HG03135 (cell line): ENCODE data around the gene ABHD5.

Experiments
- ATAC-seq: cut with Tn5 transposase; IDR thresholded peaks from one replicate; pipeline ENCODE4 v1.9.1; 2021; ENCODE audit warnings: mild to moderate bottlenecking, moderate library complexity; ENCODE audit not compliant: unreplicated experiment

ABHD5 gene

DNA sequence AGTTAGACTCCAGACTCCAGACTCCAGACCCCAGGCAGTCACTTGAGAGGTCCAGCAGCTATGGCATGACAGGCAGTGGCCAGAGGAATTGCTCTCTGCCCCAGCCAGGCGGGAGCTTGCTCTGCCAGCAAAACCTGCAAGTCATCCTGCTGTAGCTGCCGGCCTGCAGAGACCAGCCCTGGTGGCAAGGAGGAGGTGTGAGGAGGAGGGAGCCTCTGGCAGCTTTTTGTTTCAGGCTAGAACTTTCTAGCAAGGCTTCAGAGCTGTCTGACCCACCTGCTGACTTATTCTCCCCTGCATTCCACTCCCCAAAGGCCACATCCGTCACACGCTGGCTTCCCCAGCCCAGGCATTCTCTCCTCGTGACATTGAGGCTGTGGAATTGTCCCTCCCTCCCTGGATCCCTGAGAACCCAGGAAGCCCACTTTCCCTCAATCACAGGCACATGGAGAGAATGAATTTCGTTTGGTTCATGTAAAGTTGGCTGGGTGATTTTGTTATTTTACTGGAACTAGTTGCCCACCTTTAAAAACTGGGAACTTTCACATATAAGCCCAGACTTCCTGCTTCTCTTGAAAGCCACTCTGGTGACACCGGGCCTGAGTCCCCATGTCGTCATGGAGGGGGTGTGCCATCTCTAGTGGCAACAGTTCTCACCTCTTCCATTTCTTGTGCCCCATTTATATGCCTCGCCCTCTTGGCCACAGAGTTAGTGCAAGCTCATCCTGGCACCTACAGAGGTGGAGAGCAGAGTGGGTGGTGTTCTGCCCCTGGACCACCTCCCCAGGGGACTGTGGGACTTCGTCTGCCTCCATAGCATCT is 82.7 kb downstream of the ABHD5 start:
- ATAC-seq = no peak

DNA sequence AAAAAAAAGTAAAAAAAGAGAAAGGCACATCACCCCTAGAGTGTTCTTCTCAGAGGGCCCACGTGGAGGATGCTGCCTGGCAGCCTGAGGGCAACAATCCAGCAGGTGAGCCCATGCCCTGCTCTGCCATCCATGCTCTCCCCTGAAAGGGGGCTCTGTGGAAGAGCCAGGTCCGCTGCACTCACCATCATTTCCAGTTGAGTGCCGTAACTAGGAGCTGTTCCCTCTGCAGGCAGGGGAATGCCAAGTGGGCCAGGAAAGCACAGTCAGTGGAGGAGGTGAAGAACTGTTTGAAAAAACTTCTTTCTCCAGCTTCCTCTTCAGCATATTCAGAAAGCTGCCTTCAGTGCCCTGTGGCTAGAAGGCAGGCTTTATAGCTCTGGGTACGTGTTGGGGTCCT is 84.1 kb downstream of the ABHD5 start:
- ATAC-seq = no peak

DNA sequence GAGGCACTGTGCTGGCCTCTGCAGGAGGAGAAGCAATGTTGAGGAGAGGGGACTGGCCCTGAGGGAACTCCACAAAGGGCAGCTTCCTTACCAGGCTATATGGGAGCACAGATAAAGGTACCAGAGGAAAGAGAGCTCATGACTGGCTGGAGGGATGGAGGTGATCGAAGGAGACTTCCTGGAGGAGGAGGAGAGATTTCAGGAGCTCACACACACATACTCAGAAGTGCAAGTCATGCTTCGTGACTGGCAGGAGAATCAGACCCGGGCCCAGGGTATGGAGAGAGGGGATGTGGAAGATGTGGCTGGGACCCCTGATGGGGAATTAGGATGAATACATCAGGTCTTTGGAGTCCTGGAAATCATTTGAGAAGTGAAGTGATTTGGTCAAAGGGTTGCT is 85.4 kb downstream of the ABHD5 start:
- no peak for ATAC-seq

DNA sequence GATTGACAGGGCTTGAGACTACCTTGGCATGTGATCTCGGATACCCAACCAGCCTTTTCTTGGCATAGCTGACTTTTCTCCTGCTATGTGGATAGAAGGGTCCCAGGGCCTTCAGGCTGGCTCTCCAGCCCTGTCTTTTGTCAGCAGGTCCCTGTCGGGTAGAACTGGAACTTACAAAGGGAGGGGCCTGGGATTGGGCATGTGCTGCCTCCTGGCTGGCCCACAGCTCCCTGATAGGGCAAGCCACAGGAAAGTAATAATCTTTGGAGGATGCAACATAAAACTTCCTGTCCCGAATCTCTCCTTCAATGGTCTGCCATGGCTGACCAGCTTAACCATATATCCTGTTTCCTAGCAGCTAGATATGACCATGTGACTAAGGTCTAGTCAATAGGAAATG is 89.1 kb downstream of the ABHD5 start:
- ATAC-seq = no peak

DNA sequence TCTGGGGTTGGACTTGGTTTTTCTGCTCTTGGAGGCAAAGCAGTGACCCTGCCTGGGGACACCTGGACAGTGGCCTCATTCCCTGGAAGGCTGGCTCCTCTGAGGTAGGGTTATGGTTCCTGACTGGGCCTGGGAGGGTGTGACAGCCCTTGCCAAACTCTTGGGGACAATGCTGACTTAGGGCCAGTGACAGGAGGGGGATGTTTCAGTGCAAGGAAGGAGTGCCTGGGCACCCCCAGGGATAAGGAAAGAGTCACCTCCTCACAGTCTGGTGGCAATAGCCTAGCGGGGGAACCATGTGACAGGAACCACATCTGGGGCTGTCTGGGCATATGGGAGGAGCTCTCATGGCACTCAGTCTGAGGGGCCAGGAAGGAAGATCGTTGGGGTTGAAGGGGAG is 91.8 kb downstream of the ABHD5 start:
- no peak for ATAC-seq
